ENCODE data around the gene SCN2B. TPM values are rescaled to one million over a fixed set of nuclear protein-coding genes. Genes with fewer than 3 reads are reported as not detected.

SCN2B gene
- total and polyA plus RNA-seq, 2 donors (not counting 1 experiment from before 2014, with no cell fraction given) = 0.11 to 7.3 TPM

GRCh38 chr11:118219732-118220131 is 43.3 kb upstream of the SCN2B start:
- Histone ChIP-seq H3K36me3 (ENCODE audit: control insufficient read depth, insufficient read depth, low read length) (no peaks in the 10 kb centered on the region), H3K4me2 (ENCODE audit: extremely low read depth, insufficient read depth, low read length) (no peak overlapping the region), H4K20me1 (ENCODE audit: control insufficient read depth, extremely low read depth, insufficient read depth, low read length) (no peaks in the 10 kb centered on the region), H3K4me1 (ENCODE audit: control insufficient read depth, extremely low read depth, insufficient read depth, low read length) (no peaks in the 10 kb centered on the region), H3K27ac (ENCODE audit: insufficient read depth, low read length) (no peak overlapping the region), H3K4me3 (replicated peaks in 1 of 4; ENCODE audit: control extremely low read depth in 1 of 4, insufficient read depth in 1 of 4, low read depth in 3 of 4, low read length in 4 of 4) (no peak overlapping the region), H3K79me2 (ENCODE audit: control insufficient read depth, insufficient read depth, low read length) (no peaks in the 10 kb centered on the region), H3K27me3 (ENCODE audit: control insufficient read depth, insufficient read depth, low read length) (peaks cover 4% of the 10 kb centered on the region), H2AFZ (ENCODE audit: low read length) (no peak overlapping the region), H3K9me3 (ENCODE audit: control insufficient read depth, insufficient read depth, low read depth, low read length) (no peaks in the 10 kb centered on the region), H3K9ac (ENCODE audit: insufficient read depth, low read length) (no peak overlapping the region)
- no peak for TF ChIP-seq EZH2 (IDR thresholded peaks at IDR 0.05; ENCODE audit: low read length, missing control alignments)
- TF ChIP-seq CTCF (conservative IDR thresholded peaks at IDR 0.05 in 1 of 2, IDR thresholded peaks at IDR 0.05 in 1 of 2; ENCODE audit: low read depth in 1 of 2, low read length in 2 of 2) = no peak
- DNase-seq (ENCODE audit: low read depth in 2 of 2) = no peak

- Histone ChIP-seq H2AFZ (ENCODE audit: low read length) (no peak overlapping the region), H3K4me2 (ENCODE audit: extremely low read depth, insufficient read depth, low read length) (no peak overlapping the region), H3K79me2 (ENCODE audit: control insufficient read depth, insufficient read depth, low read length) (no peaks in the 10 kb centered on the region), H3K27ac (ENCODE audit: insufficient read depth, low read length) (no peak overlapping the region), H3K9me3 (ENCODE audit: control insufficient read depth, insufficient read depth, low read depth, low read length) (no peaks in the 10 kb centered on the region), H4K20me1 (ENCODE audit: control insufficient read depth, extremely low read depth, insufficient read depth, low read length) (no peaks in the 10 kb centered on the region), H3K4me3 (replicated peaks in 1 of 4; ENCODE audit: control extremely low read depth in 1 of 4, insufficient read depth in 1 of 4, low read depth in 3 of 4, low read length in 4 of 4) (no peak overlapping the region), H3K4me1 (ENCODE audit: control insufficient read depth, extremely low read depth, insufficient read depth, low read length) (no peaks in the 10 kb centered on the region), H3K27me3 (ENCODE audit: control insufficient read depth, insufficient read depth, low read length) (peaks cover 4% of the 10 kb centered on the region), H3K36me3 (ENCODE audit: control insufficient read depth, insufficient read depth, low read length) (no peaks in the 10 kb centered on the region), H3K9ac (ENCODE audit: insufficient read depth, low read length) (no peak overlapping the region)
- TF ChIP-seq CTCF (conservative IDR thresholded peaks at IDR 0.05 in 1 of 2, IDR thresholded peaks at IDR 0.05 in 1 of 2; ENCODE audit: low read depth in 1 of 2, low read length in 2 of 2) (no peak), EZH2 (IDR thresholded peaks at IDR 0.05; ENCODE audit: low read length, missing control alignments) (no peak)
- DNase-seq (ENCODE audit: low read depth in 2 of 2) = no peak
These were observed 42.8 kb upstream of the SCN2B start for GRCh38 chr11:118219244-118219643.

- H3K79me2 ChIP-seq (ENCODE audit: control insufficient read depth, insufficient read depth, low read length) = no peaks in the 10 kb centered on the region
- peaks cover 9% of the 10 kb centered on the region for H3K27me3 ChIP-seq (ENCODE audit: control insufficient read depth, insufficient read depth, low read length)
- no peak overlapping the region for H2AFZ ChIP-seq (ENCODE audit: low read length)
- no peaks in the 10 kb centered on the region for H3K36me3 ChIP-seq (ENCODE audit: control insufficient read depth, insufficient read depth, low read length)
- H3K4me1 ChIP-seq (ENCODE audit: control insufficient read depth, extremely low read depth, insufficient read depth, low read length) = no peaks in the 10 kb centered on the region
- TF ChIP-seq EZH2 (IDR thresholded peaks at IDR 0.05; ENCODE audit: low read length, missing control alignments) = no peak
- TF ChIP-seq CTCF (conservative IDR thresholded peaks at IDR 0.05 in 1 of 2, IDR thresholded peaks at IDR 0.05 in 1 of 2; ENCODE audit: low read depth in 1 of 2, low read length in 2 of 2) = no peak
- DNase-seq (ENCODE audit: low read depth in 2 of 2) = no peak
- H3K4me2 ChIP-seq (ENCODE audit: extremely low read depth, insufficient read depth, low read length) = no peak overlapping the region
- H4K20me1 ChIP-seq (ENCODE audit: control insufficient read depth, extremely low read depth, insufficient read depth, low read length) = no peaks in the 10 kb centered on the region
- no peak overlapping the region for H3K9ac ChIP-seq (ENCODE audit: insufficient read depth, low read length)
- no peak overlapping the region for H3K4me3 ChIP-seq (replicated peaks in 1 of 4; ENCODE audit: control extremely low read depth in 1 of 4, insufficient read depth in 1 of 4, low read depth in 3 of 4, low read length in 4 of 4)
- no peaks in the 10 kb centered on the region for H3K9me3 ChIP-seq (ENCODE audit: control insufficient read depth, insufficient read depth, low read depth, low read length)
- no peak overlapping the region for H3K27ac ChIP-seq (ENCODE audit: insufficient read depth, low read length)
These were observed 41.1 kb upstream of the SCN2B start for GRCh38 chr11:118217575-118217974.

Measured in fibroblast of lung (primary cell).